Measurements from ENCODE around the gene UQCC2. TPM values are rescaled to one million over a fixed set of nuclear protein-coding genes. Genes with fewer than 3 reads are reported as not detected.

Gene UQCC2
- total and polyA plus RNA-seq, 2 experiments from 2014 or later, result 31.7 to 138 TPM

GRCh38 chr6:33702345-33702977, 9.0 kb downstream of the UQCC2 start:
- in situ Hi-C loops (cut with MboI), result loop anchor here (10.0 kb wide), 1 partner anchor 118 kb away; the partner anchor contains the start of gene BAK1
- no peaks in the 10 kb centered on the region for H3K9me2 ChIP-seq (ENCODE audit: insufficient read depth)
- H3K27ac ChIP-seq, result peak overlapping the region; percentile 51
- H3K9ac ChIP-seq, result peak overlapping the region; percentile 7; the same call in 1 of the 2 replicates
- peaks cover 7% of the 10 kb centered on the region; the same call in 1 of the 2 replicates for H3K4me1 ChIP-seq (ENCODE audit: insufficient read depth)
- H3K9me3 ChIP-seq (ENCODE audit: low read depth), result no peaks in the 10 kb centered on the region
- H3F3A ChIP-seq (ENCODE audit: insufficient read depth), result peaks cover 5% of the 10 kb centered on the region
- DNase-seq, result peak; percentile 84
- no peak overlapping the region for H2AFZ ChIP-seq
- H3K4me2 ChIP-seq (ENCODE audit: unreplicated experiment), result no peak overlapping the region
- TF ChIP-seq EZH2 (IDR thresholded peaks at IDR 0.05; ENCODE audit: insufficient read depth, poor library complexity, severe bottlenecking) (no peak), EZH2phosphoT487 (IDR thresholded peaks at IDR 0.05; ENCODE audit: insufficient read depth, low read depth) (no peak)
- no peak overlapping the region for H3K4me3 ChIP-seq
- no peaks in the 10 kb centered on the region for H3K27me3 ChIP-seq (replicated peaks; ENCODE audit: insufficient read depth)
- H4K20me1 ChIP-seq (ENCODE audit: insufficient read depth), result no peaks in the 10 kb centered on the region
- H3K79me2 ChIP-seq (ENCODE audit: insufficient read depth), result no peaks in the 10 kb centered on the region
- WGBS, 2 experiments (ENCODE audit: low coverage in 1 of 2, low lambda C conversion rate in 2 of 2, missing lambda C conversion rate in 2 of 2), result 100% methylated on average over 1 of the region's 1 CpG
- H3K36me3 ChIP-seq (ENCODE audit: low read depth), result peaks cover 6% of the 10 kb centered on the region; the same call in 1 of the 2 replicates

- peak; percentile 87 for DNase-seq
- Histone ChIP-seq H3K4me2 (ENCODE audit: unreplicated experiment) (no peak overlapping the region), H3K4me1 (ENCODE audit: insufficient read depth) (peaks cover 24% of the 10 kb centered on the region), H3K9me3 (ENCODE audit: low read depth) (no peaks in the 10 kb centered on the region), H3K9ac (peak overlapping the region; percentile 26; the same call in 1 of the 2 replicates), H3K79me2 (ENCODE audit: insufficient read depth) (no peaks in the 10 kb centered on the region), H3K27me3 (replicated peaks; ENCODE audit: insufficient read depth) (no peaks in the 10 kb centered on the region), H3F3A (ENCODE audit: insufficient read depth) (peaks cover 25% of the 10 kb centered on the region), H3K27ac (no peak overlapping the region), H3K36me3 (ENCODE audit: low read depth) (peaks cover 12% of the 10 kb centered on the region; the same call in 1 of the 2 replicates), H4K20me1 (ENCODE audit: insufficient read depth) (no peaks in the 10 kb centered on the region), H2AFZ (no peak overlapping the region), H3K9me2 (ENCODE audit: insufficient read depth) (no peaks in the 10 kb centered on the region), H3K4me3 (no peak overlapping the region)
- in situ Hi-C loops (cut with MboI), result loop anchor here (10.0 kb wide), 1 partner anchor 116 kb away; the partner anchor contains the start of gene BAK1
- no peak for TF ChIP-seq EZH2 (IDR thresholded peaks at IDR 0.05; ENCODE audit: insufficient read depth, poor library complexity, severe bottlenecking)
- TF ChIP-seq EZH2phosphoT487 (IDR thresholded peaks at IDR 0.05; ENCODE audit: insufficient read depth, low read depth), result no peak
- 35 to 46% methylated on average over 10 of the region's 10 CpGs for WGBS, 2 experiments (ENCODE audit: low coverage in 1 of 2, low lambda C conversion rate in 2 of 2, missing lambda C conversion rate in 2 of 2)
These were observed 11.0 kb downstream of the UQCC2 start for GRCh38 chr6:33700391-33701050.

DNA sequence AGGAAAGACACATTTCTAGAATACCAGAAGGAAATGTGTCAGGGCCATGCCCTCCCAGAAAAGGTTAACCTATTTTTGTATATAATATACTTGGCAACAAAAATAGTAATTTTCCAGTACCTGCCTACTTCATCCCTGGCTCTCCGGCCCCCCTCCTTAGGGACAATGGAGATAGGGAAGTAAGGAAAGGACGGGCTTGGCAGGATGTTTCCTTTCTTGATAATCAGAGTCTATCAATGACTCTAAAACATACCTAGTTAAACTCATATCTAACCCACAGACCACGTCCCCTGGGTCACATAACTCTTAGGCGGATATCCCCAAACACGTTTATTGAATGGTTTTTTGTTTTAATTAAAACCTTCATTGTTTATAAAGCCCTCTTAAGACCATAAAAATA, 11.8 kb downstream of the UQCC2 start:
- in situ Hi-C loops (cut with MboI), result loop anchor here (10.0 kb wide), 1 partner anchor 115 kb away; the partner anchor contains the start of gene BAK1
- Histone ChIP-seq H3K36me3 (ENCODE audit: low read depth) (peaks cover 12% of the 10 kb centered on the region; the same call in 1 of the 2 replicates), H3K27ac (no peak overlapping the region), H3F3A (ENCODE audit: insufficient read depth) (peaks cover 31% of the 10 kb centered on the region), H3K4me2 (ENCODE audit: unreplicated experiment) (no peak overlapping the region), H2AFZ (no peak overlapping the region), H3K9me2 (ENCODE audit: insufficient read depth) (no peaks in the 10 kb centered on the region), H4K20me1 (ENCODE audit: insufficient read depth) (no peaks in the 10 kb centered on the region), H3K4me1 (ENCODE audit: insufficient read depth) (peaks cover 31% of the 10 kb centered on the region), H3K9me3 (ENCODE audit: low read depth) (no peaks in the 10 kb centered on the region), H3K9ac (no peak overlapping the region), H3K79me2 (ENCODE audit: insufficient read depth) (no peaks in the 10 kb centered on the region), H3K4me3 (no peak overlapping the region), H3K27me3 (replicated peaks; ENCODE audit: insufficient read depth) (no peaks in the 10 kb centered on the region)
- no peak for DNase-seq
- TF ChIP-seq EZH2phosphoT487 (IDR thresholded peaks at IDR 0.05; ENCODE audit: insufficient read depth, low read depth) (no peak), EZH2 (IDR thresholded peaks at IDR 0.05; ENCODE audit: insufficient read depth, poor library complexity, severe bottlenecking) (no peak)
- 89 to 92% methylated on average over 5 of the region's 5 CpGs for WGBS, 2 experiments (ENCODE audit: low coverage in 1 of 2, low lambda C conversion rate in 2 of 2, missing lambda C conversion rate in 2 of 2)

DNA sequence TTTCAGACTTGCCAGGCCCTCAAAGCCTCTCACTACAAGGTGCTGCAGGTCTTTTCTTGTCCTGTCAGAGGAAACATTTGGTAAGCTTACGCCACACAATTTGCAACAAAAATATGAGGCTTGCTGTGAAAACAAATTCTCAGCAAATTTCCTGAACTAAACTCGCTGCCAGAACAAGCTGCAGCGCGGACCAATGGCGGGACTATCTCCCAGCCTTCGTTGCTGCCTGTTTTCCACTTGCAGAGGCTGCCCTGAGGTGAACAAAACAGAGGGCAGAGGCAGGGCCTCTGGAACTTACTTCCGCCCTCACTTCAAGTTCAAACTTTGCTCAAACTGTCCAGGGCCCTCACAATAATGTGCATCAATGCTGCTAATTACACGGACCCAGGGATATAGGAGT, 12.4 kb downstream of the UQCC2 start:
- no peak overlapping the region for H3K4me2 ChIP-seq (ENCODE audit: unreplicated experiment)
- peaks cover 38% of the 10 kb centered on the region for H3K4me1 ChIP-seq (ENCODE audit: insufficient read depth)
- H3K27ac ChIP-seq, result no peak overlapping the region
- no peak overlapping the region for H2AFZ ChIP-seq
- no peak for TF ChIP-seq EZH2 (IDR thresholded peaks at IDR 0.05; ENCODE audit: insufficient read depth, poor library complexity, severe bottlenecking)
- TF ChIP-seq EZH2phosphoT487 (IDR thresholded peaks at IDR 0.05; ENCODE audit: insufficient read depth, low read depth), result no peak
- H3K79me2 ChIP-seq (ENCODE audit: insufficient read depth), result no peaks in the 10 kb centered on the region
- no peak overlapping the region for H3K9ac ChIP-seq
- in situ Hi-C loops (cut with MboI), result no loop called here
- no peak overlapping the region for H3K4me3 ChIP-seq
- H3K9me3 ChIP-seq (ENCODE audit: low read depth), result no peaks in the 10 kb centered on the region
- peaks cover 12% of the 10 kb centered on the region; the same call in 1 of the 2 replicates for H3K36me3 ChIP-seq (ENCODE audit: low read depth)
- peaks cover 33% of the 10 kb centered on the region for H3F3A ChIP-seq (ENCODE audit: insufficient read depth)
- no peaks in the 10 kb centered on the region for H3K9me2 ChIP-seq (ENCODE audit: insufficient read depth)
- H4K20me1 ChIP-seq (ENCODE audit: insufficient read depth), result no peaks in the 10 kb centered on the region
- DNase-seq, result no peak
- 76 to 80% methylated on average over 8 of the region's 8 CpGs for WGBS, 2 experiments (ENCODE audit: low coverage in 1 of 2, low lambda C conversion rate in 2 of 2, missing lambda C conversion rate in 2 of 2)
- no peaks in the 10 kb centered on the region for H3K27me3 ChIP-seq (replicated peaks; ENCODE audit: insufficient read depth)

Measured in GM23248 (cell line).